ENCODE data around the gene ELL2. TPM values are rescaled to one million over a fixed set of nuclear protein-coding genes. Genes with fewer than 3 reads are reported as not detected.

The ELL2 gene
- polyA plus RNA-seq, 1 donor from 2014 or later, result 1.4 TPM

DNA sequence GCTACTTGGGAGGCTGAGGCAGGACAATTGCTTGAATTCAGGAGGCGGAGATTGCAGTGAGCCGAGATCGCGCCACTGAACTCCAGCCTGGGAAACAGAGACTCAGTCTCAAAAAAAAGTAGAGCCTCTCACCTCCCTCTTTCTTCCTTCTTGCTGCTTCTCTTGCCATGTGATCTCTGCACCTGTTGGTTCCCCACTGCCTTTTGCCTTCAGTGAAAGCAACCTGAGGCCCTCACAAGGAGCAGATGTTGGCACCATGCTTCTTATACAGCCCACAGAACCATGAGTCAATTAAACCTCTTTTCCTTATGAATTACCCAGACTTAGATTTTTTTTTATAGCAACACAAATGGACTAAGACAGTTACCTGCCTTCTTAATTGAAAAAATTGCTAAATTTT is 93.5 kb downstream of the ELL2 start:
- no peaks in the 10 kb centered on the region for H4K20me1 ChIP-seq (ENCODE audit: insufficient read depth)
- no peaks in the 10 kb centered on the region for H3K36me3 ChIP-seq (ENCODE audit: insufficient read depth, low read length)
- no peaks in the 10 kb centered on the region for H3K27me3 ChIP-seq (ENCODE audit: insufficient read depth, low read depth, low read length)
- no peak overlapping the region for H2AFZ ChIP-seq (ENCODE audit: low read depth, low read length)
- H3K4me3 ChIP-seq (ENCODE audit: low read length), result no peak overlapping the region
- no peaks in the 10 kb centered on the region for H3K79me2 ChIP-seq (replicated peaks; ENCODE audit: insufficient read depth, low read length)
- H3K9me3 ChIP-seq (ENCODE audit: low read length), result no peaks in the 10 kb centered on the region
- H3K9ac ChIP-seq (ENCODE audit: low read length), result no peak overlapping the region
- TF ChIP-seq RAD21 (conservative IDR thresholded peaks at IDR 0.05) (no peak), POLR2AphosphoS5 (IDR thresholded peaks at IDR 0.05) (no peak), TAF1 (IDR thresholded peaks at IDR 0.05; ENCODE audit: low read depth) (no peak), MXI1 (conservative IDR thresholded peaks at IDR 0.05; ENCODE audit: poor library complexity, severe bottlenecking) (no peak), EZH2 (IDR thresholded peaks at IDR 0.05; ENCODE audit: borderline replicate concordance, insufficient read depth, low read length, poor library complexity, severe bottlenecking) (no peak), EP300 (conservative IDR thresholded peaks at IDR 0.05; ENCODE audit: poor library complexity, severe bottlenecking) (no peak), SMC3 (conservative IDR thresholded peaks at IDR 0.05; ENCODE audit: poor library complexity) (no peak)
- TF ChIP-seq, protein P1, sequence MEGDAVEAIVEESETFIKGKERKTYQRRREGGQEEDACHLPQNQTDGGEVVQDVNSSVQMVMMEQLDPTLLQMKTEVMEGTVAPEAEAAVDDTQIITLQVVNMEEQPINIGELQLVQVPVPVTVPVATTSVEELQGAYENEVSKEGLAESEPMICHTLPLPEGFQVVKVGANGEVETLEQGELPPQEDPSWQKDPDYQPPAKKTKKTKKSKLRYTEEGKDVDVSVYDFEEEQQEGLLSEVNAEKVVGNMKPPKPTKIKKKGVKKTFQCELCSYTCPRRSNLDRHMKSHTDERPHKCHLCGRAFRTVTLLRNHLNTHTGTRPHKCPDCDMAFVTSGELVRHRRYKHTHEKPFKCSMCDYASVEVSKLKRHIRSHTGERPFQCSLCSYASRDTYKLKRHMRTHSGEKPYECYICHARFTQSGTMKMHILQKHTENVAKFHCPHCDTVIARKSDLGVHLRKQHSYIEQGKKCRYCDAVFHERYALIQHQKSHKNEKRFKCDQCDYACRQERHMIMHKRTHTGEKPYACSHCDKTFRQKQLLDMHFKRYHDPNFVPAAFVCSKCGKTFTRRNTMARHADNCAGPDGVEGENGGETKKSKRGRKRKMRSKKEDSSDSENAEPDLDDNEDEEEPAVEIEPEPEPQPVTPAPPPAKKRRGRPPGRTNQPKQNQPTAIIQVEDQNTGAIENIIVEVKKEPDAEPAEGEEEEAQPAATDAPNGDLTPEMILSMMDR (IDR thresholded peaks at IDR 0.05; ENCODE audit: poor library complexity, severe bottlenecking), result no peak
- TF ChIP-seq, protein P2, sequence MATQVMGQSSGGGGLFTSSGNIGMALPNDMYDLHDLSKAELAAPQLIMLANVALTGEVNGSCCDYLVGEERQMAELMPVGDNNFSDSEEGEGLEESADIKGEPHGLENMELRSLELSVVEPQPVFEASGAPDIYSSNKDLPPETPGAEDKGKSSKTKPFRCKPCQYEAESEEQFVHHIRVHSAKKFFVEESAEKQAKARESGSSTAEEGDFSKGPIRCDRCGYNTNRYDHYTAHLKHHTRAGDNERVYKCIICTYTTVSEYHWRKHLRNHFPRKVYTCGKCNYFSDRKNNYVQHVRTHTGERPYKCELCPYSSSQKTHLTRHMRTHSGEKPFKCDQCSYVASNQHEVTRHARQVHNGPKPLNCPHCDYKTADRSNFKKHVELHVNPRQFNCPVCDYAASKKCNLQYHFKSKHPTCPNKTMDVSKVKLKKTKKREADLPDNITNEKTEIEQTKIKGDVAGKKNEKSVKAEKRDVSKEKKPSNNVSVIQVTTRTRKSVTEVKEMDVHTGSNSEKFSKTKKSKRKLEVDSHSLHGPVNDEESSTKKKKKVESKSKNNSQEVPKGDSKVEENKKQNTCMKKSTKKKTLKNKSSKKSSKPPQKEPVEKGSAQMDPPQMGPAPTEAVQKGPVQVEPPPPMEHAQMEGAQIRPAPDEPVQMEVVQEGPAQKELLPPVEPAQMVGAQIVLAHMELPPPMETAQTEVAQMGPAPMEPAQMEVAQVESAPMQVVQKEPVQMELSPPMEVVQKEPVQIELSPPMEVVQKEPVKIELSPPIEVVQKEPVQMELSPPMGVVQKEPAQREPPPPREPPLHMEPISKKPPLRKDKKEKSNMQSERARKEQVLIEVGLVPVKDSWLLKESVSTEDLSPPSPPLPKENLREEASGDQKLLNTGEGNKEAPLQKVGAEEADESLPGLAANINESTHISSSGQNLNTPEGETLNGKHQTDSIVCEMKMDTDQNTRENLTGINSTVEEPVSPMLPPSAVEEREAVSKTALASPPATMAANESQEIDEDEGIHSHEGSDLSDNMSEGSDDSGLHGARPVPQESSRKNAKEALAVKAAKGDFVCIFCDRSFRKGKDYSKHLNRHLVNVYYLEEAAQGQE (IDR thresholded peaks at IDR 0.05; ENCODE audit: borderline replicate concordance), result no peak
- no peak overlapping the region for H3K27ac ChIP-seq (ENCODE audit: low read length)
- no peak overlapping the region for H3K4me2 ChIP-seq (ENCODE audit: low read length)
- no peaks in the 10 kb centered on the region for H3K9me2 ChIP-seq (ENCODE audit: insufficient read depth, low read length)
- no peaks in the 10 kb centered on the region for H3F3A ChIP-seq (ENCODE audit: insufficient read depth, low read length, poor library complexity, severe bottlenecking)

DNA sequence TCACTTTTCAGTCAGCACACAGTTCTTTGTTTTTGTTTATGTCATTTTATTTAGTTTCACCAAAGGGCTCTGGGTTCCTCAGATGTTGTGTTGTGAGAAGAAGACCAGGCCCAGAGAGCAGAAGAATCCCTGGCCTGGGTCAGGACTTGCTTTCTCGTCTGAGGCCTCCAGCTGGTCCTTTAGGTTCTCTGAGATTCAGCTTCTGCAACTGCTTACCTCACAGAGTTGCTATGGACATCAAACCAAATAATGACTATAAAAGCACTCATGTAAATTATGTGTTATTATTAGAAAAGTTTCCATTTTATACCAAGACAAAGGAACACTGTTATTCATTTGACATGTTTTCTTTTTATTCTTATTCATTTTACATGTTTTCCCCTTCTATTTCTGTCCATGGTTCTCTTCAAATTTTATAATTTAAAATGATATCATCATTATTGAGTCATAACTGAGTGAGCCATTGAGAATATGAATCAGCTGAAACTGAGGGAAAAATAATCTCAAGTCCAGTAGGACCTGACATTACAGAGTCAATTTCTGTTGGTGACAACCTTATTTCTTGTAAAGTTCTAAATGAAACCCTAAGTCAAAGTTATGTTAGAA is 95.1 kb downstream of the ELL2 start:
- Histone ChIP-seq H3K4me3 (ENCODE audit: low read length) (no peak overlapping the region), H3K27ac (ENCODE audit: low read length) (no peak overlapping the region), H3K9ac (ENCODE audit: low read length) (no peak overlapping the region), H4K20me1 (ENCODE audit: insufficient read depth) (no peaks in the 10 kb centered on the region), H2AFZ (ENCODE audit: low read depth, low read length) (no peak overlapping the region), H3K9me3 (ENCODE audit: low read length) (no peaks in the 10 kb centered on the region), H3K4me2 (ENCODE audit: low read length) (no peak overlapping the region), H3K79me2 (replicated peaks; ENCODE audit: insufficient read depth, low read length) (no peaks in the 10 kb centered on the region), H3F3A (ENCODE audit: insufficient read depth, low read length, poor library complexity, severe bottlenecking) (no peaks in the 10 kb centered on the region), H3K27me3 (ENCODE audit: insufficient read depth, low read depth, low read length) (no peaks in the 10 kb centered on the region), H3K9me2 (ENCODE audit: insufficient read depth, low read length) (no peaks in the 10 kb centered on the region), H3K36me3 (ENCODE audit: insufficient read depth, low read length) (no peaks in the 10 kb centered on the region)
- no peak for TF ChIP-seq POLR2AphosphoS5 (IDR thresholded peaks at IDR 0.05)
- TF ChIP-seq MXI1 (conservative IDR thresholded peaks at IDR 0.05; ENCODE audit: poor library complexity, severe bottlenecking), result no peak
- TF ChIP-seq, protein P2 (IDR thresholded peaks at IDR 0.05; ENCODE audit: borderline replicate concordance), result no peak
- TF ChIP-seq TAF1 (IDR thresholded peaks at IDR 0.05; ENCODE audit: low read depth), result no peak
- TF ChIP-seq EP300 (conservative IDR thresholded peaks at IDR 0.05; ENCODE audit: poor library complexity, severe bottlenecking), result no peak
- TF ChIP-seq, protein P1 (IDR thresholded peaks at IDR 0.05; ENCODE audit: poor library complexity, severe bottlenecking), result no peak
- TF ChIP-seq RAD21 (conservative IDR thresholded peaks at IDR 0.05), result no peak
- no peak for TF ChIP-seq SMC3 (conservative IDR thresholded peaks at IDR 0.05; ENCODE audit: poor library complexity)
- no peak for TF ChIP-seq EZH2 (IDR thresholded peaks at IDR 0.05; ENCODE audit: borderline replicate concordance, insufficient read depth, low read length, poor library complexity, severe bottlenecking)

All from neural cell (in vitro differentiated cells).